WTC11 (cell line): ENCODE results near the gene ICAM3. TPM values are rescaled to one million over a fixed set of nuclear protein-coding genes. Genes with fewer than 3 reads are reported as not detected.
"Not testable (repeated sequence)": the region's sequence is repeated elsewhere in the genome, so short reads cannot be mapped to it uniquely, and the experiment has no call there.

Experiments used
- ATAC-seq: fragments of 200-7000 bp; cut with Tn5 transposase; 2 replicates; pipeline ENCODE4 v1.10.0; 2021; ENCODE audit warnings: mild to moderate bottlenecking, moderate library complexity
- CTCF ChIA-PET: fragments of 300-600 bp; sonication (Branson Sonifier 250); formaldehyde crosslinking; loops from one replicate; lab custom pipeline; 2021; ENCODE audit warnings: antibody characterized with exemption; lab: Charles Lee
- POLR2A ChIA-PET: fragments of 350-600 bp; sonication (Branson Sonifier 250); formaldehyde crosslinking; loops from one replicate; lab custom pipeline; 2021; ENCODE audit warnings: antibody characterized with exemption; lab: Charles Lee
- DNase-seq: peaks from one replicate; pipeline ENCODE4 v3.0.0; 2021; ENCODE audit warnings: low spot score
- H3K27ac Mint-ChIP-seq: 2 replicates; pipeline ENCODE4 v1.8.0; 2021; ENCODE audit warnings: mixed read lengths
- H3K27me3 Mint-ChIP-seq: 2 replicates; pipeline ENCODE4 v1.8.0; 2021; ENCODE audit warnings: low read depth, mild to moderate bottlenecking, moderate library complexity, mixed read lengths
- H3K36me3 Mint-ChIP-seq: 2 replicates; pipeline ENCODE4 v1.8.0; 2021; ENCODE audit warnings: mixed read lengths
- H3K4me1 Mint-ChIP-seq: 2 replicates; pipeline ENCODE4 v1.8.0; 2022; ENCODE audit warnings: mixed read lengths
- H3K4me3 Mint-ChIP-seq: 2 replicates; pipeline ENCODE4 v1.8.0; 2021; ENCODE audit warnings: mild to moderate bottlenecking, moderate library complexity, mixed read lengths
- H3K9me3 Mint-ChIP-seq: 2 replicates; pipeline ENCODE4 v1.8.0; 2021; ENCODE audit warnings: mixed read lengths
- CBFB ChIP-seq: sonication (generic); formaldehyde crosslinking; IDR thresholded peaks from 2 replicates; pipeline ENCODE4 v1.8.1; 2022; ENCODE audit warnings: mild to moderate bottlenecking, low read depth, missing genetic modification reagents
- CREB1 ChIP-seq: sonication (generic); formaldehyde crosslinking; IDR thresholded peaks from 2 replicates; pipeline ENCODE4 v1.8.0; 2023; ENCODE audit warnings: mild to moderate bottlenecking, missing genetic modification reagents
- ESRRA ChIP-seq: sonication (generic); formaldehyde crosslinking; IDR thresholded peaks from 2 replicates; pipeline ENCODE4 v1.8.1; 2022; ENCODE audit warnings: mild to moderate bottlenecking, missing genetic modification reagents, borderline replicate concordance
- FOXK1 ChIP-seq: sonication (generic); formaldehyde crosslinking; IDR thresholded peaks from 2 replicates; pipeline ENCODE4 v1.8.0; 2022; ENCODE audit warnings: mild to moderate bottlenecking, moderate library complexity, missing genetic modification reagents
- FOXP1 ChIP-seq: sonication (generic); formaldehyde crosslinking; IDR thresholded peaks from 2 replicates; pipeline ENCODE4 v1.8.0; 2022; ENCODE audit warnings: missing genetic modification reagents, mild to moderate bottlenecking, moderate library complexity, borderline replicate concordance
- HMGA2 ChIP-seq: fragments of 250-450 bp; sonication (Bioruptor Pico); IDR thresholded peaks from 2 replicates; pipeline ENCODE4 v1.4.0; 2021; ENCODE audit warnings: mild to moderate bottlenecking, moderate library complexity
- NFATC4 ChIP-seq: fragments of 250-450 bp; sonication (Bioruptor Pico); IDR thresholded peaks from 2 replicates; pipeline ENCODE4 v1.9.0; 2021; ENCODE audit warnings: mild to moderate bottlenecking
- NR3C1 ChIP-seq: sonication (generic); formaldehyde crosslinking; conservative IDR thresholded peaks from 2 replicates; pipeline ENCODE4 v1.8.1; 2023; ENCODE audit warnings: low read depth, mild to moderate bottlenecking, missing genetic modification reagents
- OVOL2 ChIP-seq: fragments of 250-450 bp; sonication (Bioruptor Pico); IDR thresholded peaks from 2 replicates; pipeline ENCODE4 v1.9.0; 2021; ENCODE audit warnings: mild to moderate bottlenecking, borderline replicate concordance
- TEAD1 ChIP-seq: sonication (generic); formaldehyde crosslinking; IDR thresholded peaks from 2 replicates; pipeline ENCODE4 v1.8.0; 2022; ENCODE audit warnings: mild to moderate bottlenecking, missing genetic modification reagents
- total RNA-seq: library from RNA; stranded (reverse); gene quantifications from 3 replicates; pipeline ENCODE4 v1.2.3, GENCODE V29; 2021
- TF ChIP-seq, protein P1 (sequence below): sonication (generic); formaldehyde crosslinking; IDR thresholded peaks from 2 replicates; pipeline ENCODE4 v1.8.1; 2023; ENCODE audit warnings: mild to moderate bottlenecking, missing genetic modification reagents
- TF ChIP-seq, protein P2 (sequence below): sonication (generic); formaldehyde crosslinking; IDR thresholded peaks from 2 replicates; pipeline ENCODE4 v1.8.1; 2023; ENCODE audit warnings: mild to moderate bottlenecking, missing genetic modification reagents, moderate library complexity
- TF ChIP-seq, protein P3 (sequence below): sonication (generic); formaldehyde crosslinking; IDR thresholded peaks from 2 replicates; pipeline ENCODE4 v1.8.0; 2022; ENCODE audit warnings: mild to moderate bottlenecking, missing genetic modification reagents
- TF ChIP-seq, protein P4 (sequence below): fragments of 250-450 bp; sonication (Bioruptor Pico); IDR thresholded peaks from 2 replicates; pipeline ENCODE4 v1.9.0; 2021; ENCODE audit warnings: mild to moderate bottlenecking, borderline replicate concordance
- TF ChIP-seq, protein P5 (sequence below): sonication (generic); formaldehyde crosslinking; IDR thresholded peaks from 2 replicates; pipeline ENCODE4 v1.8.1; 2022; ENCODE audit warnings: mild to moderate bottlenecking, moderate library complexity, missing genetic modification reagents
- TF ChIP-seq, protein P6 (sequence below): sonication (generic); formaldehyde crosslinking; IDR thresholded peaks from 2 replicates; pipeline ENCODE4 v1.8.0; 2022; ENCODE audit warnings: mild to moderate bottlenecking, missing genetic modification reagents
- TF ChIP-seq, protein P7 (sequence below): sonication (generic); formaldehyde crosslinking; IDR thresholded peaks from 2 replicates; pipeline ENCODE4 v1.8.0; 2022; ENCODE audit warnings: missing genetic modification reagents

Gene ICAM3
- total RNA-seq, 1 experiment from 2014 or later = 18.7 TPM

DNA sequence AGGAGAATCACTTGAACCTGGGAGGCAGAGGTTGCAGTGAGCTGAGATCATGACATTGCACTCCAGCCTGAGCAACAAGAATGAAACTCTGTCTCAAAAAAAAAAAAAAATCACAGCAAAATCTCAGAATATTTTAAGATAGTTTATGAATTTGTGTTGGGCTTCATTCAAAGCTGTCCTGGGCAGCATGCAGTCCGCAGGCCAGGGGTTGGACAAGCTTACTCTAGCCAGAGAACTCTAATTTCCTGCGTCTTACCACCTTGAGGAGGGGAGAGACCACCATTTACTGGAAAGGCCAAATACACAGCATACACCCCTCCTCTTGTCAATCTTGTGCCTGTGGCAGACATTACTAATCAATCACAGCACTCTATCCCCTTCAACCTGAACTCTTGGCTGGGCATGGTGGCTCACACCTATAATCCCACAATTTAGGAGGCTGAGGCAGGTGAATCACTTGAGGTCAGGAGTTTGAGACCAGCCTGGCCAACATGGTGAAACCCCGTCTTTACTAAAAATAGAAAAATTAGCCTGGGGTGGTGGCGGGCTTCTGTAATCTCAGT is 27.6 kb upstream of the ICAM3 start:
- H3K27me3 Mint-ChIP-seq, H3K4me3 Mint-ChIP-seq, CTCF ChIA-PET, DNase-seq, H3K4me1 Mint-ChIP-seq, H3K9me3 Mint-ChIP-seq, H3K27ac Mint-ChIP-seq, POLR2A ChIA-PET, ATAC-seq: not testable (repeated sequence)
- peaks cover 32% of the 10 kb centered on the region for H3K36me3 Mint-ChIP-seq

DNA sequence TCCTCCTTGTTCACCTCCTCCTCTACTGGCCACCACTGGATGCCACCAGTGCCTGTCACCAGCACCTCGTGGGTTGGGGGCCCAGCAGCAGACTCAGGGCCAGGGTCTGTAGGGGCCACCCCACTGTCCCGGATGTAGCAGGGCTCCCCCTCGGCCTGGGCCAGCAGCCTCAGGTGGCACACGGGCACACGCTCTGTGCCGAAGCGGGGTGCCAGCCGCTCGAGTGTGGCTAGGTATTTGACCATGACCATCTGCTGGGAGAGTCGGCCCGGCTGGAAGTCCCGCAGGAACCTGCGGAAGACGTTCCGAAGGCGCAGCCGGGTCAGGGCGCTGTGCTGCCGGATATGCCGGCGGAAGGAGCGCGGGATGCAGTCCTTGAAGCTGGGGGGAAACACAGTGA is 26.1 kb upstream of the ICAM3 start:
- Mint-ChIP-seq H3K27ac (no peak overlapping the region), H3K27me3 (no peaks in the 10 kb centered on the region)
- no peak for ATAC-seq

More for the DNA sequence above, 26.1 kb upstream of the ICAM3 start:
- POLR2A ChIA-PET = no interaction called here
- CTCF ChIA-PET = no interaction called here
- no peak overlapping the region for H3K4me3 Mint-ChIP-seq
- H3K36me3 Mint-ChIP-seq = peaks cover 32% of the 10 kb centered on the region
- DNase-seq = no peak
- no peaks in the 10 kb centered on the region for H3K4me1 Mint-ChIP-seq
- TF ChIP-seq, protein P1, sequence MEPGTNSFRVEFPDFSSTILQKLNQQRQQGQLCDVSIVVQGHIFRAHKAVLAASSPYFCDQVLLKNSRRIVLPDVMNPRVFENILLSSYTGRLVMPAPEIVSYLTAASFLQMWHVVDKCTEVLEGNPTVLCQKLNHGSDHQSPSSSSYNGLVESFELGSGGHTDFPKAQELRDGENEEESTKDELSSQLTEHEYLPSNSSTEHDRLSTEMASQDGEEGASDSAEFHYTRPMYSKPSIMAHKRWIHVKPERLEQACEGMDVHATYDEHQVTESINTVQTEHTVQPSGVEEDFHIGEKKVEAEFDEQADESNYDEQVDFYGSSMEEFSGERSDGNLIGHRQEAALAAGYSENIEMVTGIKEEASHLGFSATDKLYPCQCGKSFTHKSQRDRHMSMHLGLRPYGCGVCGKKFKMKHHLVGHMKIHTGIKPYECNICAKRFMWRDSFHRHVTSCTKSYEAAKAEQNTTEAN = no peak
- TF ChIP-seq CREB1 (CRISPR knock-in tag) (no peak), NFATC4 (CRISPR knock-in tag) (no peak), TEAD1 (no peak), CBFB (CRISPR knock-in tag) (no peak), NR3C1 (CRISPR knock-in tag) (no peak), OVOL2 (no peak), ESRRA (CRISPR knock-in tag) (no peak), FOXK1 (CRISPR knock-in tag) (no peak), HMGA2 (no peak), FOXP1 (CRISPR knock-in tag) (no peak)
- TF ChIP-seq, protein P2, sequence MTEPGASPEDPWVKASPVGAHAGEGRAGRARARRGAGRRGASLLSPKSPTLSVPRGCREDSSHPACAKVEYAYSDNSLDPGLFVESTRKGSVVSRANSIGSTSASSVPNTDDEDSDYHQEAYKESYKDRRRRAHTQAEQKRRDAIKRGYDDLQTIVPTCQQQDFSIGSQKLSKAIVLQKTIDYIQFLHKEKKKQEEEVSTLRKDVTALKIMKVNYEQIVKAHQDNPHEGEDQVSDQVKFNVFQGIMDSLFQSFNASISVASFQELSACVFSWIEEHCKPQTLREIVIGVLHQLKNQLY (CRISPR knock-in tag) = no peak
- TF ChIP-seq, protein P3, sequence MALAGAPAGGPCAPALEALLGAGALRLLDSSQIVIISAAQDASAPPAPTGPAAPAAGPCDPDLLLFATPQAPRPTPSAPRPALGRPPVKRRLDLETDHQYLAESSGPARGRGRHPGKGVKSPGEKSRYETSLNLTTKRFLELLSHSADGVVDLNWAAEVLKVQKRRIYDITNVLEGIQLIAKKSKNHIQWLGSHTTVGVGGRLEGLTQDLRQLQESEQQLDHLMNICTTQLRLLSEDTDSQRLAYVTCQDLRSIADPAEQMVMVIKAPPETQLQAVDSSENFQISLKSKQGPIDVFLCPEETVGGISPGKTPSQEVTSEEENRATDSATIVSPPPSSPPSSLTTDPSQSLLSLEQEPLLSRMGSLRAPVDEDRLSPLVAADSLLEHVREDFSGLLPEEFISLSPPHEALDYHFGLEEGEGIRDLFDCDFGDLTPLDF (CRISPR knock-in tag) = no peak
- TF ChIP-seq, protein P4, sequence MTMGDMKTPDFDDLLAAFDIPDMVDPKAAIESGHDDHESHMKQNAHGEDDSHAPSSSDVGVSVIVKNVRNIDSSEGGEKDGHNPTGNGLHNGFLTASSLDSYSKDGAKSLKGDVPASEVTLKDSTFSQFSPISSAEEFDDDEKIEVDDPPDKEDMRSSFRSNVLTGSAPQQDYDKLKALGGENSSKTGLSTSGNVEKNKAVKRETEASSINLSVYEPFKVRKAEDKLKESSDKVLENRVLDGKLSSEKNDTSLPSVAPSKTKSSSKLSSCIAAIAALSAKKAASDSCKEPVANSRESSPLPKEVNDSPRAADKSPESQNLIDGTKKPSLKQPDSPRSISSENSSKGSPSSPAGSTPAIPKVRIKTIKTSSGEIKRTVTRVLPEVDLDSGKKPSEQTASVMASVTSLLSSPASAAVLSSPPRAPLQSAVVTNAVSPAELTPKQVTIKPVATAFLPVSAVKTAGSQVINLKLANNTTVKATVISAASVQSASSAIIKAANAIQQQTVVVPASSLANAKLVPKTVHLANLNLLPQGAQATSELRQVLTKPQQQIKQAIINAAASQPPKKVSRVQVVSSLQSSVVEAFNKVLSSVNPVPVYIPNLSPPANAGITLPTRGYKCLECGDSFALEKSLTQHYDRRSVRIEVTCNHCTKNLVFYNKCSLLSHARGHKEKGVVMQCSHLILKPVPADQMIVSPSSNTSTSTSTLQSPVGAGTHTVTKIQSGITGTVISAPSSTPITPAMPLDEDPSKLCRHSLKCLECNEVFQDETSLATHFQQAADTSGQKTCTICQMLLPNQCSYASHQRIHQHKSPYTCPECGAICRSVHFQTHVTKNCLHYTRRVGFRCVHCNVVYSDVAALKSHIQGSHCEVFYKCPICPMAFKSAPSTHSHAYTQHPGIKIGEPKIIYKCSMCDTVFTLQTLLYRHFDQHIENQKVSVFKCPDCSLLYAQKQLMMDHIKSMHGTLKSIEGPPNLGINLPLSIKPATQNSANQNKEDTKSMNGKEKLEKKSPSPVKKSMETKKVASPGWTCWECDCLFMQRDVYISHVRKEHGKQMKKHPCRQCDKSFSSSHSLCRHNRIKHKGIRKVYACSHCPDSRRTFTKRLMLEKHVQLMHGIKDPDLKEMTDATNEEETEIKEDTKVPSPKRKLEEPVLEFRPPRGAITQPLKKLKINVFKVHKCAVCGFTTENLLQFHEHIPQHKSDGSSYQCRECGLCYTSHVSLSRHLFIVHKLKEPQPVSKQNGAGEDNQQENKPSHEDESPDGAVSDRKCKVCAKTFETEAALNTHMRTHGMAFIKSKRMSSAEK (CRISPR knock-in tag) = no peak
- TF ChIP-seq, protein P5, sequence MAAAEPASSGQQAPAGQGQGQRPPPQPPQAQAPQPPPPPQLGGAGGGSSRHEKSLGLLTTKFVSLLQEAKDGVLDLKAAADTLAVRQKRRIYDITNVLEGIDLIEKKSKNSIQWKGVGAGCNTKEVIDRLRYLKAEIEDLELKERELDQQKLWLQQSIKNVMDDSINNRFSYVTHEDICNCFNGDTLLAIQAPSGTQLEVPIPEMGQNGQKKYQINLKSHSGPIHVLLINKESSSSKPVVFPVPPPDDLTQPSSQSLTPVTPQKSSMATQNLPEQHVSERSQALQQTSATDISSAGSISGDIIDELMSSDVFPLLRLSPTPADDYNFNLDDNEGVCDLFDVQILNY = no peak
- TF ChIP-seq, protein P6, sequence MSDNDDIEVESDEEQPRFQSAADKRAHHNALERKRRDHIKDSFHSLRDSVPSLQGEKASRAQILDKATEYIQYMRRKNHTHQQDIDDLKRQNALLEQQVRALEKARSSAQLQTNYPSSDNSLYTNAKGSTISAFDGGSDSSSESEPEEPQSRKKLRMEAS (CRISPR knock-in tag) = no peak
- TF ChIP-seq, protein P7, sequence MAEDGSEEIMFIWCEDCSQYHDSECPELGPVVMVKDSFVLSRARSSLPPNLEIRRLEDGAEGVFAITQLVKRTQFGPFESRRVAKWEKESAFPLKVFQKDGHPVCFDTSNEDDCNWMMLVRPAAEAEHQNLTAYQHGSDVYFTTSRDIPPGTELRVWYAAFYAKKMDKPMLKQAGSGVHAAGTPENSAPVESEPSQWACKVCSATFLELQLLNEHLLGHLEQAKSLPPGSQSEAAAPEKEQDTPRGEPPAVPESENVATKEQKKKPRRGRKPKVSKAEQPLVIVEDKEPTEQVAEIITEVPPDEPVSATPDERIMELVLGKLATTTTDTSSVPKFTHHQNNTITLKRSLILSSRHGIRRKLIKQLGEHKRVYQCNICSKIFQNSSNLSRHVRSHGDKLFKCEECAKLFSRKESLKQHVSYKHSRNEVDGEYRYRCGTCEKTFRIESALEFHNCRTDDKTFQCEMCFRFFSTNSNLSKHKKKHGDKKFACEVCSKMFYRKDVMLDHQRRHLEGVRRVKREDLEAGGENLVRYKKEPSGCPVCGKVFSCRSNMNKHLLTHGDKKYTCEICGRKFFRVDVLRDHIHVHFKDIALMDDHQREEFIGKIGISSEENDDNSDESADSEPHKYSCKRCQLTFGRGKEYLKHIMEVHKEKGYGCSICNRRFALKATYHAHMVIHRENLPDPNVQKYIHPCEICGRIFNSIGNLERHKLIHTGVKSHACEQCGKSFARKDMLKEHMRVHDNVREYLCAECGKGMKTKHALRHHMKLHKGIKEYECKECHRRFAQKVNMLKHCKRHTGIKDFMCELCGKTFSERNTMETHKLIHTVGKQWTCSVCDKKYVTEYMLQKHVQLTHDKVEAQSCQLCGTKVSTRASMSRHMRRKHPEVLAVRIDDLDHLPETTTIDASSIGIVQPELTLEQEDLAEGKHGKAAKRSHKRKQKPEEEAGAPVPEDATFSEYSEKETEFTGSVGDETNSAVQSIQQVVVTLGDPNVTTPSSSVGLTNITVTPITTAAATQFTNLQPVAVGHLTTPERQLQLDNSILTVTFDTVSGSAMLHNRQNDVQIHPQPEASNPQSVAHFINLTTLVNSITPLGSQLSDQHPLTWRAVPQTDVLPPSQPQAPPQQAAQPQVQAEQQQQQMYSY (CRISPR knock-in tag) = no peak
- H3K9me3 Mint-ChIP-seq = no peaks in the 10 kb centered on the region
